WTC11 (cell line): ENCODE measurements around the gene MXRA7. TPM values are rescaled to one million over a fixed set of nuclear protein-coding genes. Genes with fewer than 3 reads are reported as not detected.
A peak's percentile ranks its signal among the peaks of the same experiment; 100 is the strongest.

ENCODE experiments used
- ATAC-seq: fragments of 200-7000 bp; cut with Tn5 transposase; 2 replicates; pipeline ENCODE4 v1.10.0; 2021; ENCODE audit warnings: mild to moderate bottlenecking, moderate library complexity
- CTCF ChIA-PET: fragments of 300-600 bp; sonication (Branson Sonifier 250); formaldehyde crosslinking; loops from one replicate; lab custom pipeline; 2021; ENCODE audit warnings: antibody characterized with exemption; lab: Charles Lee
- POLR2A ChIA-PET: fragments of 350-600 bp; sonication (Branson Sonifier 250); formaldehyde crosslinking; loops from one replicate; lab custom pipeline; 2021; ENCODE audit warnings: antibody characterized with exemption; lab: Charles Lee
- DNase-seq: peaks from one replicate; pipeline ENCODE4 v3.0.0; 2021; ENCODE audit warnings: low spot score
- H3K27ac Mint-ChIP-seq: 2 replicates; pipeline ENCODE4 v1.8.0; 2021; ENCODE audit warnings: mixed read lengths
- H3K27me3 Mint-ChIP-seq: 2 replicates; pipeline ENCODE4 v1.8.0; 2021; ENCODE audit warnings: low read depth, mild to moderate bottlenecking, moderate library complexity, mixed read lengths
- H3K36me3 Mint-ChIP-seq: 2 replicates; pipeline ENCODE4 v1.8.0; 2021; ENCODE audit warnings: mixed read lengths
- H3K4me1 Mint-ChIP-seq: 2 replicates; pipeline ENCODE4 v1.8.0; 2022; ENCODE audit warnings: mixed read lengths
- H3K4me3 Mint-ChIP-seq: 2 replicates; pipeline ENCODE4 v1.8.0; 2021; ENCODE audit warnings: mild to moderate bottlenecking, moderate library complexity, mixed read lengths
- H3K9me3 Mint-ChIP-seq: 2 replicates; pipeline ENCODE4 v1.8.0; 2021; ENCODE audit warnings: mixed read lengths
- NFYB ChIP-seq: sonication (generic); formaldehyde crosslinking; conservative IDR thresholded peaks from 2 replicates; pipeline ENCODE4 v1.8.0; 2022; ENCODE audit warnings: low read depth, missing genetic modification reagents
- ZNF671 ChIP-seq: fragments of 250-450 bp; sonication (Bioruptor Pico); IDR thresholded peaks from 2 replicates; pipeline ENCODE4 v1.8.0; 2021; ENCODE audit warnings: mild to moderate bottlenecking
- microRNA-seq: library from miRNA; unstranded; fragments of <30 nt; microRNA quantifications from one replicate; pipeline ENCODE4 v1.2.0, GENCODE V29; 2022; ENCODE audit warnings: borderline number of aligned reads
- total RNA-seq: library from RNA; stranded (reverse); gene quantifications from 3 replicates; pipeline ENCODE4 v1.2.3, GENCODE V29; 2021
- TF ChIP-seq, protein P1 (sequence below): sonication (generic); formaldehyde crosslinking; IDR thresholded peaks from 2 replicates; pipeline ENCODE4 v1.8.1; 2022; ENCODE audit warnings: mild to moderate bottlenecking, moderate library complexity, missing genetic modification reagents

MXRA7 gene
- total RNA-seq, 1 experiment from 2014 or later: 46.5 TPM

DNA sequence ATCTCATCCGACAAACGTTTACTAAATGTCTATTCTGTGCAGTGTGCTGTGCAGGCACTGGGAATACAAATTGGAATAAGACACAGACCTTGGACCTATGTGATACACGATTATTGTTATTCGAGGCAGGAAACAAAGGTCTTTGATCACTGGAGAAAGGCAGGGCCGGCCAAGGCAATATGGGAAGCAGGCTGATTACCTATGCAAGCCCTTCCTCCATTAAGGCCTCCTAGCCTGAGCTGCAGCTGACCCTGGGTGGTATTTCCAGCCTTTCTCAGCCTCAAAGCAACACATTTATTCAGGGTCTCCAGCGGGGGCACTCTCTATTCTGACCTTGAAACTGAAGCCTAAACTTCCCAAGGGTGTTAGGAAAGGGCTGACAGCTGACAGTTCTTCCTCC is 80.6 kb downstream of the MXRA7 start:
- H3K4me3 Mint-ChIP-seq: no peak overlapping the region
- CTCF ChIA-PET: interaction anchor here (1.0 to 3.1 kb wide), 4 partner anchors 31 to 637 kb away, joined by 4 to 20 read pairs (median 6); no protein-coding TSS in a partner anchor
- DNase-seq (peak; percentile 27), ATAC-seq (peak; percentile 76)
- POLR2A ChIA-PET: interaction anchor here (0.6 kb wide), 1 partner anchor 856 kb away, joined by 3 read pairs; no protein-coding TSS in a partner anchor
- peaks cover 28% of the 10 kb centered on the region for H3K4me1 Mint-ChIP-seq
- no peaks in the 10 kb centered on the region for H3K27me3 Mint-ChIP-seq
- no peaks in the 10 kb centered on the region for H3K36me3 Mint-ChIP-seq
- H3K9me3 Mint-ChIP-seq: no peaks in the 10 kb centered on the region
- TF ChIP-seq, protein P1, sequence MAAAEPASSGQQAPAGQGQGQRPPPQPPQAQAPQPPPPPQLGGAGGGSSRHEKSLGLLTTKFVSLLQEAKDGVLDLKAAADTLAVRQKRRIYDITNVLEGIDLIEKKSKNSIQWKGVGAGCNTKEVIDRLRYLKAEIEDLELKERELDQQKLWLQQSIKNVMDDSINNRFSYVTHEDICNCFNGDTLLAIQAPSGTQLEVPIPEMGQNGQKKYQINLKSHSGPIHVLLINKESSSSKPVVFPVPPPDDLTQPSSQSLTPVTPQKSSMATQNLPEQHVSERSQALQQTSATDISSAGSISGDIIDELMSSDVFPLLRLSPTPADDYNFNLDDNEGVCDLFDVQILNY (CRISPR knock-in tag): no peak
- no peak for TF ChIP-seq ZNF671 (CRISPR knock-in tag)
- no peak for TF ChIP-seq NFYB
- no peak overlapping the region for H3K27ac Mint-ChIP-seq

Small RNA genes within 50 kb of the gene (microRNA-seq; reads per million reads assigned to microRNA genes)
- gene MIR636: 1.4 reads per million

Other genes with a start within 250 kb of the MXRA7 start
- gene AANAT, start 243.4 kb downstream of the MXRA7 start, total RNA-seq: 0.17 to 0.57 TPM in 2 of 3 replicates, not detected in the other
- gene RHBDF2, start 209.5 kb downstream of the MXRA7 start, total RNA-seq: 28.6 to 33.0 TPM (median 31.5 TPM) in 3 replicates
- 3.6 to 5.3 TPM (median 5.1 TPM) in 3 replicates for gene CYGB, start 173.3 kb downstream of the MXRA7 start, total RNA-seq
- gene PRCD, start 170.9 kb downstream of the MXRA7 start, total RNA-seq: 2.7 to 4.5 TPM (median 4.0 TPM) in 3 replicates
- 0.30 TPM in 1 of 3 replicates, not detected in the others for gene ST6GALNAC2, start 125.1 kb downstream of the MXRA7 start, total RNA-seq
- gene ST6GALNAC1, start 67.2 kb downstream of the MXRA7 start, total RNA-seq: 0.13 to 0.37 TPM (median 0.16 TPM) in 3 replicates
- 20.3 to 23.8 TPM (median 21.6 TPM) in 3 replicates for gene JMJD6, start 15.6 kb upstream of the MXRA7 start, total RNA-seq
- gene METTL23, start 15.9 kb upstream of the MXRA7 start, total RNA-seq: 43.3 to 48.5 TPM (median 48.3 TPM) in 3 replicates
- 355 to 410 TPM (median 407 TPM) in 3 replicates for gene SRSF2, start 26.4 kb upstream of the MXRA7 start, total RNA-seq
- gene MFSD11, start 27.2 kb upstream of the MXRA7 start, total RNA-seq: 16.6 to 26.4 TPM (median 24.1 TPM) in 3 replicates
- gene MGAT5B, start 157.4 kb upstream of the MXRA7 start, total RNA-seq: 11.5 to 12.0 TPM (median 11.6 TPM) in 3 replicates